Brain microvascular endothelial cell (primary cell): ENCODE results near the gene IGF2R.
A peak's percentile ranks its signal among the peaks of the same experiment; 100 is the strongest.

Experiments
- DNase-seq: peaks from one replicate; pipeline ENCODE4 v3.0.0-alpha.2; 2020
- H3K27ac ChIP-seq: fragments of 250-450 bp; sonication (Bioruptor Pico); 2 replicates; pipeline ENCODE4 v1.5.1; 2020; ENCODE audit warnings: mild to moderate bottlenecking, moderate library complexity
- H3K27me3 ChIP-seq: fragments of 250-450 bp; sonication (Bioruptor Pico); replicated peaks from 2 replicates; pipeline ENCODE4 v1.5.1; 2020; ENCODE audit warnings: mild to moderate bottlenecking
- H3K36me3 ChIP-seq: fragments of 250-450 bp; sonication (Bioruptor Pico); replicated peaks from 2 replicates; pipeline ENCODE4 v1.5.1; 2020; ENCODE audit warnings: mild to moderate bottlenecking
- H3K4me3 ChIP-seq: 2 replicates; pipeline ENCODE4 v1.5.1; 2011; ENCODE audit warnings: low read depth, mild to moderate bottlenecking, control low read depth, low read length, moderate library complexity
- CTCF ChIP-seq: IDR thresholded peaks from 2 replicates; pipeline ENCODE4 v1.5.1; 2011; ENCODE audit warnings: low read depth, mild to moderate bottlenecking, moderate library complexity, low read length, control low read depth, inconsistent platforms; ENCODE audit errors: missing control alignments
- in situ Hi-C: cut with HindIII; loops from 2 replicates; pipeline ENCODE4 v1.10.0; 2017; ENCODE audit warnings: low sequenced_read_pairs, low pct_ligation_motif_present

IGF2R gene

GRCh38 chr6:159939591-159940016, 29.3 kb upstream of the IGF2R start:
- Histone ChIP-seq H3K27me3 (no peaks in the 10 kb centered on the region), H3K4me3 (no peak overlapping the region), H3K27ac (no peak overlapping the region), H3K36me3 (no peaks in the 10 kb centered on the region)
- in situ Hi-C loops = no loop called here
- no peak for DNase-seq
- TF ChIP-seq CTCF = no peak

- in situ Hi-C loops = no loop called here
- peak; percentile 68 for DNase-seq
- Histone ChIP-seq H3K27ac (no peak overlapping the region), H3K36me3 (no peaks in the 10 kb centered on the region), H3K27me3 (no peaks in the 10 kb centered on the region), H3K4me3 (no peak overlapping the region)
- TF ChIP-seq CTCF = peak; percentile 60
Observed at GRCh38 chr6:159941286-159942113, 27.4 kb upstream of the IGF2R start.

GRCh38 chr6:159943101-159943632, 25.7 kb upstream of the IGF2R start:
- H3K4me3 ChIP-seq = no peak overlapping the region
- no peaks in the 10 kb centered on the region for H3K27me3 ChIP-seq
- H3K36me3 ChIP-seq = no peaks in the 10 kb centered on the region
- DNase-seq = peak; percentile 69
- in situ Hi-C loops = no loop called here
- TF ChIP-seq CTCF = no peak
- H3K27ac ChIP-seq = peak overlapping the region; percentile 33

GRCh38 chr6:159943968-159944598, 24.8 kb upstream of the IGF2R start:
- H3K27ac ChIP-seq = no peak overlapping the region
- H3K4me3 ChIP-seq = no peak overlapping the region
- in situ Hi-C loops = no loop called here
- H3K36me3 ChIP-seq = no peaks in the 10 kb centered on the region
- no peak for DNase-seq
- TF ChIP-seq CTCF = no peak
- H3K27me3 ChIP-seq = no peaks in the 10 kb centered on the region

- TF ChIP-seq CTCF = no peak
- Histone ChIP-seq H3K4me3 (no peak overlapping the region), H3K27me3 (no peaks in the 10 kb centered on the region), H3K27ac (no peak overlapping the region), H3K36me3 (no peaks in the 10 kb centered on the region)
- in situ Hi-C loops = no loop called here
- no peak for DNase-seq
Observed at GRCh38 chr6:159945801-159946392, 23.0 kb upstream of the IGF2R start.
